OCI-LY3 (cell line): ENCODE results near the gene YWHAE.
"Not testable (repeated sequence)": the region's sequence is repeated elsewhere in the genome, so short reads cannot be mapped to it uniquely, and the experiment has no call there.

Source experiments
- H2AFZ ChIP-seq: fragments of 200-600, 300-600 bp; shearing (Covaris generic); 2 replicates; pipeline ENCODE4 v1.6.0; 2014; ENCODE audit warnings: antibody characterized with exemption, low read depth, low read length
- H3K27ac ChIP-seq: fragments of 200-600, 300-600 bp; sonication (generic); 2 replicates; pipeline ENCODE4 v1.5.1; 2014; ENCODE audit warnings: mild to moderate bottlenecking, low read length, moderate library complexity, mixed read lengths
- H3K27me3 ChIP-seq: fragments of 200-600, 300-600 bp; sonication (generic); 2 replicates; pipeline ENCODE4 v1.6.1; 2014; ENCODE audit warnings: low read depth, low read length, mixed read lengths
- H3K36me3 ChIP-seq: fragments of 200-600, 300-600 bp; sonication (generic); replicated peaks from 2 replicates; pipeline ENCODE3; 2014; ENCODE audit warnings: low read depth, low read length, mixed read lengths
- H3K4me1 ChIP-seq: fragments of 300-600, 200-600 bp; sonication (generic); 2 replicates; pipeline ENCODE4 v1.6.1; 2014; ENCODE audit warnings: low read length, mixed read lengths
- H3K4me2 ChIP-seq: fragments of 200-600, 300-600 bp; sonication (generic); 2 replicates; pipeline ENCODE4 v1.6.1; 2014; ENCODE audit warnings: low read length, mixed read lengths
- H3K4me3 ChIP-seq: fragments of 300-600, 200-600 bp; sonication (generic); 2 replicates; pipeline ENCODE4 v1.5.1; 2014; ENCODE audit warnings: antibody characterized with exemption, mild to moderate bottlenecking, low read length, moderate library complexity
- H3K79me2 ChIP-seq: fragments of 300-600, 200-600 bp; shearing (Covaris generic); 2 replicates; pipeline ENCODE4 v1.6.1; 2014; ENCODE audit warnings: mild to moderate bottlenecking, low read length, mixed read lengths
- H3K9ac ChIP-seq: fragments of 300-600, 200-600 bp; shearing (Covaris generic); 2 replicates; pipeline ENCODE4 v1.6.0; 2014; ENCODE audit warnings: mild to moderate bottlenecking, low read length, moderate library complexity
- H3K9me3 ChIP-seq: fragments of 200-600, 300-600 bp; shearing (Covaris generic); 2 replicates; pipeline ENCODE4 v1.6.1; 2014; ENCODE audit warnings: low read length, mixed read lengths; ENCODE audit not compliant: insufficient read depth
- H4K20me1 ChIP-seq: fragments of 200-600, 300-600 bp; sonication (generic); 2 replicates; pipeline ENCODE4 v1.6.1; 2016; ENCODE audit warnings: low read length, mixed read lengths; ENCODE audit not compliant: insufficient read depth
- CTCF ChIP-seq: fragments of 200-600, 300-600 bp; sonication (generic); IDR thresholded peaks from 2 replicates; pipeline ENCODE4 v1.5.1; 2014; ENCODE audit warnings: antibody characterized with exemption, low read length, low read depth
- EZH2phosphoT487 ChIP-seq: fragments of 200-600 bp; shearing (Covaris generic); IDR thresholded peaks from 2 replicates; pipeline ENCODE4 v1.6.1; 2018; ENCODE audit warnings: antibody characterized with exemption, mixed run types, low read depth

The YWHAE gene

GRCh38 chr17:1391577-1391976, 8.4 kb downstream of the YWHAE start:
- H3K4me3 ChIP-seq: no peak overlapping the region
- peaks cover 100% of the 10 kb centered on the region for H3K79me2 ChIP-seq
- H3K4me1 ChIP-seq: 0 out of 2 replicates have a peak, but pooled peaks cover 3% of the 10 kb centered on the region
- TF ChIP-seq CTCF: no peak
- no peak for TF ChIP-seq EZH2phosphoT487
- H3K9me3 ChIP-seq: no peaks in the 10 kb centered on the region
- no peak overlapping the region for H3K9ac ChIP-seq
- no peak overlapping the region for H3K4me2 ChIP-seq
- H3K36me3 ChIP-seq: peaks cover 13% of the 10 kb centered on the region
- no peak overlapping the region for H2AFZ ChIP-seq
- H3K27me3 ChIP-seq: no peaks in the 10 kb centered on the region
- H3K27ac ChIP-seq: no peak overlapping the region
- H4K20me1 ChIP-seq: peaks cover 95% of the 10 kb centered on the region

DNA sequence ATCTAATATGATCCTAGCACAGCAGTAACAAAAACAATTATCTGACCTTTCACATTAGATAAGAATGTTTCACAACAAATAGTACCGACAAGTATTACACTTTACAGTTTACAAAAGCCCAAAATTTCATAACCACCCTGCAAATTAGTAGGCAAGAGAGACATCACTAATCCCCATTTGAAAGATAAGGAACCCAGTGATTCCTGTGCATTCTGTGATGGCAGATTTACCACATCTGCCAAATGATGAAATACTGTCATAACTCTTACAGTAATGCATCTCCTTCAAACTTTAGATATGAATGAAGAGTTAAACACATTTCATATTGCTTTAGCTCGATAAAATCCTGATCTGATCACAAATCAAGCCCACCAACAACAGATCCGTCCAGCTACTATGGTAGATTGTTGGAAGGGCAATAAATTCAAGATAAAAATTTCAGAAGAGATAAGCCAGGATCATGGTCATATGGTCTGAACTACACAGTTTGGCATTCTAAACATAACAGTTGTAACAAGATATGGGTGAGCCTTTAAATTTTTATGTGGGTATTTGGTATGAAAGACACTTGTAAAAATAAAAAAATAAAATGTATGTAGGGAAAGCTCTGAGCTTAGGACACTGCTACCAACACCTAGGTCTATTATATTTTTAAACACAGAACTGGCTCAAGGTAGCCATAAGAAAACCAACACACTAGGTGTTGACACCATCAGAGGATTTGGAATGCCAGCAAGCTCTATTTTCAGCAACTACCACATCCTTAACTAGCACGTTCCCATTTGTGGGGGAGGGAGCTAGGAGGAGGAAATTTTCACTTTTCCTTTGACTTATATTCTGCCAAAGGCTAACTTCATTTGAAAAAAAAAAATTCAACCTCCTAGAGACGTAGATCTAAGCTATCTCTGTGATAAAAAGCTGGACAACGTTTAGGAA, 9.3 kb downstream of the YWHAE start:
- Histone ChIP-seq H3K4me2 (no peak overlapping the region), H3K27me3 (no peaks in the 10 kb centered on the region), H3K27ac (no peak overlapping the region)

DNA sequence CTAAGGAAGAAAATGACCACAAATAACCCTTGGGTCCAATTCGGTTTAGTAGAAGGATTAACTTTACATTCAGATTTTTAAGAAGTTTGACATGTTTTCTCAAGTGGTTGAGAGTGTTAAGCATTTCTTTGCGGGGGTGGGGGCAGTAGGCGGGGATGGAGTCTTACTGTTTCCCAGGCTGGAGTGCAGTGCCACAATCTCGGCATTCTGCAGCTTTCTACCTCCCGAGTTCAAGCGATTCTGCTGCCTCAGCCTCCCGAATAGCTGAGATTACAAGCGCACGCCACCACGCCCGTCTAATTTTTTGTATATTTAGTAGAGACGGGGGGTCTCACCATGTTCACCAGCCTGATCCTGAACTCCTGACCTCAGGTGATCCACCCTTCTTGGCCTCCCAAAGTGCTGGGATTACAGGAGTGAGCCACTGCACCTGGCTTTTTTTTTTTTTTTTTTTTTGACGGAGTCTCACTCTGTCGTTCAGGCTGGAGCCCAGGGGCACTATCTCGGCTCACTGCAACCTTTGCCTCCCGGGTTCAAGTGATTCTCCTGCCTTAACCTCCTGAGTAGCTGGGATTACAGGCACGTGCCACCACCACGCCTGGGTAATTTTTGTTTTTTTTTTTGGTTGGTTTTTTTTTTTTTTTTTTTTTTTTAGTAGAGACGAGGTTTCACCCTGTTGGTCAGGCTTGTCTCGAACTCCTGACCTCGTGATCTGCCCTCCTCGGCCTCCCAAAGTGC, 12.4 kb downstream of the YWHAE start:
- H3K4me2 ChIP-seq, H3K9me3 ChIP-seq, H2AFZ ChIP-seq, H3K4me1 ChIP-seq, H3K27me3 ChIP-seq, H3K9ac ChIP-seq, H3K4me3 ChIP-seq, H3K36me3 ChIP-seq, H3K27ac ChIP-seq: not testable (repeated sequence)
- Histone ChIP-seq H3K79me2 (peaks cover 100% of the 10 kb centered on the region), H4K20me1 (peaks cover 97% of the 10 kb centered on the region)

More for the DNA sequence above, 9.3 kb downstream of the YWHAE start:
- H3K9ac ChIP-seq: no peak overlapping the region
- H3K9me3 ChIP-seq: no peaks in the 10 kb centered on the region
- H3K36me3 ChIP-seq: peaks cover 9% of the 10 kb centered on the region
- peaks cover 96% of the 10 kb centered on the region for H4K20me1 ChIP-seq
- H2AFZ ChIP-seq: no peak overlapping the region
- 0 out of 2 replicates have a peak, but pooled peaks cover 3% of the 10 kb centered on the region for H3K4me1 ChIP-seq
- H3K79me2 ChIP-seq: peaks cover 100% of the 10 kb centered on the region
- TF ChIP-seq EZH2phosphoT487 (no peak), CTCF (no peak)
- H3K4me3 ChIP-seq: no peak overlapping the region

DNA sequence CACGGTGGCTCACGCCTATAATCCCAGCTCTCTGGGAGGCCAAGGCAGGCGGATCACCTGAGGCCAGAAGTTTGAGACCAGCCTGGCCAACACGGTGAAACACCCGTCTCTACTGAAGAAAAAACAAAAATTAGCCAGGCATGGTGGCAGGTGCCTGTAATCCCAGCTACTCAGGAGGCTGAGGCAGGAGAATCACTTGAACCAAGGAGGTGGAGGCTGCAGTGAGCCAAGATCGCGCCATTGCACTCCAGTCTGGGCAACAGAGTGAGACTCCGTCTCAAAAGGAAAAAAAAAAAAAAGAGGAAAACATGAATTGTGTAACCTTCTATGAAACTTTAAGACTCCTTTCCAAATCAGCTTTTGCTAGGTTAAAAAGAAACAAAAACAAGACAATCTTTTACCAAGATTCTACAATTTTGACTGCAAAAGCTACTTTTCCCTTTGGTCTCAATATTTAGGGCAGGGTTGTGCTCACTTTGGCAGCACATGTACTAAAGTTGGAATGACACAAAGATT, 13.3 kb downstream of the YWHAE start:
- not testable (repeated sequence) for H3K9ac ChIP-seq, H3K27ac ChIP-seq, H2AFZ ChIP-seq, H3K9me3 ChIP-seq, H3K36me3 ChIP-seq, H3K4me3 ChIP-seq, H3K4me1 ChIP-seq, H3K4me2 ChIP-seq, H3K27me3 ChIP-seq
- H4K20me1 ChIP-seq: peaks cover 96% of the 10 kb centered on the region
- peaks cover 100% of the 10 kb centered on the region for H3K79me2 ChIP-seq
